Activated T-helper 2 cell treated with anti-CD3 and anti-CD28 coated beads, Interferon-gamma antibody, Interleukin-2, Interleukin-4, amounts not matched to agents 10 μg/mL and 5 μg/mL and 100 μg/mL, durations not matched to agents 14 hours and 24 hours and 36 hours (primary cell): Measurements from ENCODE around the gene PLB1. TPM values are rescaled to one million over a fixed set of nuclear protein-coding genes. Genes with fewer than 3 reads are reported as not detected.

Experiments
- DNase-seq: peaks from one replicate; pipeline ENCODE4 v3.0.0; 2021; ENCODE audit warnings: low spot score
- H3K27ac Mint-ChIP-seq: one replicate; pipeline ENCODE4 v1.8.0; 2021; ENCODE audit warnings: mixed read lengths
- H3K27me3 Mint-ChIP-seq: one replicate; pipeline ENCODE4 v1.8.0; 2021; ENCODE audit warnings: low read depth, mixed read lengths
- H3K36me3 Mint-ChIP-seq: one replicate; pipeline ENCODE4 v1.8.0; 2021; ENCODE audit warnings: low read depth, mixed read lengths
- H3K4me1 Mint-ChIP-seq: one replicate; pipeline ENCODE4 v1.8.0; 2021; ENCODE audit warnings: low read depth, mixed read lengths
- H3K4me3 Mint-ChIP-seq: one replicate; pipeline ENCODE4 v1.8.0; 2021; ENCODE audit warnings: low read depth, mild to moderate bottlenecking, moderate library complexity, mixed read lengths
- H3K9me3 Mint-ChIP-seq: one replicate; pipeline ENCODE4 v1.8.0; 2021; ENCODE audit warnings: mixed read lengths
- intact Hi-C: fragments of 100-400 bp; cut with micrococcal nuclease; formaldehyde crosslinking; loops from one replicate; pipeline ENCODE4 v1.15.1; 2023
- total RNA-seq: library from RNA; stranded (reverse); gene quantifications from 2 replicates; pipeline ENCODE4 v1.2.3, GENCODE V29; 2022

The PLB1 gene
- total RNA-seq, 1 donor from 2014 or later: 1.8 TPM

DNA sequence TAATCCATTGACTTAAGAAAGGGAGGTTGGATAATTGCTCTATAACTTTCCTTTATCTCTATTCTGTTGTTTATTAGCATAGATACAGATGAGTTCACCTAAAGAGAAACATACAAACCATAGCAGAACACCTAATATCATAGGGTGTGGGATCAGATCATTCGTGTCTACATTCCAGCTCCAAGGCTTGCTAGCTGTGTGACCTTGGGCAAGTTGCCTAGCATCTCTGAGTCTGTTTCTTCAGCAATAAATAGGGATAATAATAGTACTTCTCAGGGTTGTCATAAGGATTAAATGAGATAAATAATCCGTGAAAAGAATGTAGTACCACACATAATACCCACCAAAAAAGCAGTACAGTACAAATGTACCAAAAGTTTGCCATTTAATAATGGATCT lies 126.2 kb downstream of the PLB1 start:
- intact Hi-C loops: loop anchor here (5.0 to 10.0 kb wide), 3 partner anchors 40 to 230 kb away; partner anchors contain the start of gene FOSL2
- H3K27ac Mint-ChIP-seq: peak overlapping the region; percentile 96
- H3K36me3 Mint-ChIP-seq: no peaks in the 10 kb centered on the region

DNA sequence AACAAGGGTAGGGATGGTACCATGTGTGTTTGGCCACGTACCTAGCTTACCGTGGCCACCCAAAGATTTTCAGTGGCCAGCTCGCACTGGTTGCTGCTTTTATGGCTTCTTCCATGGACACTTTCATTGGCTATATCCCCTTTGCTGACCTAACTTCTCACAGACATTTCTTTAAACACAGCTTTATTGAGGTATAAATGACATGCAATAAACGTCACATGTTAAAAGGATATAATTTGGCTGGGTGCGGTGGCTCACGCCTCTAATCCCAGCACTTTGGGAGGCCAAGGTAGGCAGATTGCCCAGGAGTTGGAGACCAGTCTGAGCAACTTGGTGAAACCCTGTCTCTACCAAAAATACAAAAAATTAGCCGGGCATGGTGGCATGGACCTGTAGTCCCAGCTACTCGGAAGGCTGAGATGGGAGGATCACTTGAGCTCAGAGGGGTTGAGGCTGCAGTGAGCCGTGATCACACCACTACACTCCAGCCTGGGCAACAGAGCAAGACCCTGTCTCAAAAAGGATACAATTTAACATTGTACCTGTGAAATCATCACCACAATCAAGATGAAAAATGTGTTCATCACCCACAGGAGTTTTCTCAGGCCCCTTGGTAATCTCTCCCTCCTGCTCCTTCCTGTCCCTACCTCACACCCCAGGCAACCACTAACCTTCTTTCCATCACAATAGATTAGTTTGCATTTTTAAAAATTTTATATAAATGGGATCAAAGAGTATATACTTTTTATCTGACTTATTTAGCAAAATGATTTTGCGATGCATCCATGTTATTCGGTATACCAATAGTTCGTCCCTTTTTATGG lies 127.9 kb downstream of the PLB1 start:
- DNase-seq: no peak
- H3K27ac Mint-ChIP-seq: peak overlapping the region; percentile 94
- no peaks in the 10 kb centered on the region for H3K36me3 Mint-ChIP-seq
- H3K27me3 Mint-ChIP-seq: no peaks in the 10 kb centered on the region
- peaks cover 9% of the 10 kb centered on the region for H3K9me3 Mint-ChIP-seq
- peaks cover 85% of the 10 kb centered on the region for H3K4me1 Mint-ChIP-seq
- peak overlapping the region; percentile 39 for H3K4me3 Mint-ChIP-seq
- intact Hi-C loops: loop anchor here (2.0 to 10.0 kb wide), 5 partner anchors 13 to 231 kb away; partner anchors contain the start of gene FOSL2

More for the DNA sequence above, 126.2 kb downstream of the PLB1 start:
- peaks cover 9% of the 10 kb centered on the region for H3K9me3 Mint-ChIP-seq
- no peak for DNase-seq
- no peaks in the 10 kb centered on the region for H3K27me3 Mint-ChIP-seq
- peaks cover 91% of the 10 kb centered on the region for H3K4me1 Mint-ChIP-seq
- peak overlapping the region; percentile 52 for H3K4me3 Mint-ChIP-seq

DNA sequence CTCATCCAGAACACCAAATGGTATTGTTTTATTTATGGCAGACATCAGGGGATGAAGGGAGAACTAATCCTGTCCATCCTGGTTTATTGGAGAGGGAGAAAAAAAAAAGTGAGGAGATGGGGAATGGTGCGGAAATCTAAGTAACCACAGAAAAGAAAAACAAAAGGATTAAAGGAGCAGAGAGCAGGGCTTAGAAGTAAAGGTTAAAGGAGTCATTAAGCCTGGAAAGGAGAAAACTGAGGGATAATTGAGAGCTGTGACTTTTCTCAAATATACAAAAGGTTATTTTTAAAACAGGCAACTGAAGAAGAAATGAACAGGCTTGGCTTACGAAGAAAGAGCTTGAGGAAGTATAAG lies 128.6 kb downstream of the PLB1 start:
- Mint-ChIP-seq H3K9me3 (peaks cover 9% of the 10 kb centered on the region), H3K27me3 (no peaks in the 10 kb centered on the region), H3K36me3 (no peaks in the 10 kb centered on the region), H3K4me1 (peaks cover 81% of the 10 kb centered on the region), H3K4me3 (peak overlapping the region; percentile 67), H3K27ac (peak overlapping the region; percentile 94)
- intact Hi-C loops: loop anchor here (2.0 to 10.0 kb wide), 5 partner anchors 14 to 232 kb away; partner anchors contain the start of gene FOSL2
- DNase-seq: no peak

DNA sequence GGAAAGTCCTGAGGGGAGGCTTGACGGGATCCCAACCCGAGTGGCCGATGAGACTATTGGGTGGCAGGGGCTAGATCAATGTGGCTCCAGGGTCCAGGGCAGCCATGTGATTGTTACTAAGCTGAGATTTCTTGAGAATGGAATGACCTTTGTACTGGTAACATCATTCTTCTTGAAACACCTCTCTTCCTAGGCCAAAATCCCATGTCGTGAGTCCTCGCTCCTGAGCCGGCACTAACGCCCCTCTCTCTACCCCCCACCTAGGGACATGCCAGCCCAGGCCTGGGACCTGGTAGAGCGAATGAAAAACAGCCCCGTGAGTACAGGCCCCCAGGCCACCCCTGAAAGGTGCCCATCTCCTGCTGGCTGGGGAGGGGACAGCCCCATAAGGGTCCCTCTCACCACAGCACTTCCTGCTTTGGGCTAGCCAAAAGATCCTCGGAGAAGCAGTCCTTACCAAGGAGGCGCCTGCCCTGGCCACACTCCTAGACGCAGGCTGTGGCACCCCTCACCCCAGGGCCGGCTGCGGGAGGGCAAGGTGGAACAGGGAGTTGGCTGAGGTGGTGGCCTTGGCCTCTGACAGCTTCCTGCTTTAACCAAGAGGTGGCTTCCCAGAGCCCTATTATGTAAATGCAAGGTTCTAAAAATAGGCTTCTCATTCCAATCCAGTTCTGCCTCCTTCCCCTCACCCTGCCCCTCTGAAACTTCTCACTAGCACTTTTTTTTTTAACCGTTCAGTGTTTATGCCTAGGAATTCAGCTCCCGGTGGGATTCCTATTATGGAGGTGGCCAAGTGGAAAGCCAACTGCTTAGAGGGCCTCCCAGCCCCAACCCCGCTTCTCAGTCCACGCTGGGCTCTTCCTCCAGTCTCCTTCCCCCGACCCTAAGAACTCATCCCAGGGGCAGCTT lies 129.2 kb downstream of the PLB1 start:
- peaks cover 75% of the 10 kb centered on the region for H3K4me1 Mint-ChIP-seq

DNA sequence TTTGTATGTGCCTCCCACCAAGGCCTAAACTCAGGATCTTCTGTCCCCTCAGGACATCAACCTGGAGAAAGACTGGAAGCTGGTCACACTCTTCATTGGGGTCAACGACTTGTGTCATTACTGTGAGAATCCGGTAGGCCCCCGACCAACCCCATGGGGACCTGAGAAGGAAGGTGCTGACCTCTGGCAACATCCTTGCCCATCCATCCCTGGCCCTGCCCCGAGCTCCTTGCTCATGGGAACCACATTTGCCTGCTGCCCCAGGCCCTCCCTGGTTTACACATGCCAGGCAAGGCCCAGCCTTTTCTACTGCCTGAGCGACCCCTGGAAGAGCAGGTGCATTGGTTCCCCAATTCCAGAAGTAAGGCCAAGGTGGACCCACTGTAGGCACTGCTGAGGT lies 130.5 kb downstream of the PLB1 start:
- H3K27me3 Mint-ChIP-seq: no peaks in the 10 kb centered on the region
- intact Hi-C loops: loop anchor here (10.0 kb wide), 1 partner anchor 182 kb away; no protein-coding TSS in a partner anchor
- no peak for DNase-seq
- peaks cover 9% of the 10 kb centered on the region for H3K9me3 Mint-ChIP-seq
- peaks cover 61% of the 10 kb centered on the region for H3K4me1 Mint-ChIP-seq
- H3K36me3 Mint-ChIP-seq: no peaks in the 10 kb centered on the region
- no peak overlapping the region for H3K4me3 Mint-ChIP-seq
- no peak overlapping the region for H3K27ac Mint-ChIP-seq

More for the DNA sequence above, 129.2 kb downstream of the PLB1 start:
- H3K27me3 Mint-ChIP-seq: no peaks in the 10 kb centered on the region
- DNase-seq: peak; percentile 54
- intact Hi-C loops: loop anchor here (1.0 to 10.0 kb wide), 7 partner anchors 11 to 233 kb away; partner anchors contain the start of gene FOSL2
- peak overlapping the region; percentile 67 for H3K4me3 Mint-ChIP-seq
- peak overlapping the region; percentile 94 for H3K27ac Mint-ChIP-seq
- H3K9me3 Mint-ChIP-seq: peaks cover 9% of the 10 kb centered on the region
- no peaks in the 10 kb centered on the region for H3K36me3 Mint-ChIP-seq

DNA sequence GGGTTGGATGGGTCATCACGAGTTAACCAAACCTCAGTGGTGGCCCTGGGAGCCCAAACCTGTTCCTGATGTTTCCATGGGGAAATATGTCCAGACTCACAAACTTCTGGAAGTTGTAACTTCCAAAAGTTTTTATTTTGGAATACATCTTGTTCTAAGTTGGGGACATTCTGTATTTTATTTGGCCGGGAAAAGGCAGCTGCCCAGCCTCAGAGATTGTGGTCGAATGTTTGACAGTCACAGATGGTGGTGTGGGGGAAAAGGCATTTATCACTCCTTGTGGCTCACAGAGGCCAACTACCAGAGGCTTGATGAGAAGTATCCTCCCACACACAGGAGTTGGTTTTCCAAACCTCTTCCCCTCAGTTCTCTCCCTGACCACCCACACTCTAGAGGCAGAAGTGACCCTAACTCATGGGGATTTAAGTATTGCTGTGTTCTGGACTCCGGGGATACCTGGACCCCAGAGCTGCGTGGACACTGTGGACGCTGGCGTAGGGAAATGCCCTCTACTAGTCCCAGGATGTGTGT lies 131.1 kb downstream of the PLB1 start:
- no peaks in the 10 kb centered on the region for H3K27me3 Mint-ChIP-seq
- intact Hi-C loops: loop anchor here (10.0 kb wide), 1 partner anchor 182 kb away; no protein-coding TSS in a partner anchor

DNA sequence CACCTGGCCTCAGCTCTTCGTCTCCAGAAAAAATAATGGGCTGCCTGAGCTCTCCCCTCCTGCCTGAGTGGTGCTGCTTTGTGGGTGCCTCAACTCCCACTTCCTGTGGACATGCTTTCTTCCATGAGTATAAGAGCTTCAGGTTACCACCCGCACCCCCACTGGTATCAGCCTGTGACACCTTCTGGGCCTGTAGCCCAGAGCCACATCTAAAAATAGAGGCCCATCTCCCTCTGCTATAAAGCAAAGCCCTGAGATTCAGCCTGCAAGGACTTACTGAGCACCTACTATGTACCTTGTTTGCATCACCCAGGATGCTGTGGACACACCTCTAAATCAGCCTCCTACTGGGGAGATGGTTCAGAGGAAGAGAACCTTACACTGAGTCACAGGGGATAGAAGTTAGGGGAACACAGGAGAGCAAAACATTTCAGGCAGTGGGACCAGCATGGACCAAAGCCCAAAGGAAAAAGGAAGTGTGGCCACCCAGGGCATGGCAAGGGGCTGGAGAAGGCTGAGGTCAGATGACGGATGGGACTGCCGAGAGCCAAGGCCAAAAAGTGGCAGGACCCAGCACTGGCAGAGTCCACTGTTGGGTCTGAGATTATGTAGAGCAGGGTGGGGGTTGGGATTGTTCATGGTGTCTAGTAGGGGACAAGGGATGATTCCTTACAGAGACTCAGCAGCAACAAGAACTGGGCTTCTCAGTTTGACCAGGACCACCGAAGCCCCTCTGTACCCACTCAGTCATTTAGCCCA lies 132.0 kb downstream of the PLB1 start:
- Mint-ChIP-seq H3K27me3 (no peaks in the 10 kb centered on the region), H3K27ac (peak overlapping the region; percentile 67), H3K36me3 (no peaks in the 10 kb centered on the region), H3K9me3 (peaks cover 9% of the 10 kb centered on the region), H3K4me3 (no peak overlapping the region), H3K4me1 (peaks cover 48% of the 10 kb centered on the region)
- no peak for DNase-seq
- intact Hi-C loops: loop anchor here (10.0 kb wide), 1 partner anchor 183 kb away; no protein-coding TSS in a partner anchor

More for the DNA sequence above, 131.1 kb downstream of the PLB1 start:
- Mint-ChIP-seq H3K27ac (no peak overlapping the region), H3K4me1 (peaks cover 56% of the 10 kb centered on the region), H3K4me3 (no peak overlapping the region), H3K9me3 (peaks cover 9% of the 10 kb centered on the region), H3K36me3 (no peaks in the 10 kb centered on the region)
- no peak for DNase-seq

DNA sequence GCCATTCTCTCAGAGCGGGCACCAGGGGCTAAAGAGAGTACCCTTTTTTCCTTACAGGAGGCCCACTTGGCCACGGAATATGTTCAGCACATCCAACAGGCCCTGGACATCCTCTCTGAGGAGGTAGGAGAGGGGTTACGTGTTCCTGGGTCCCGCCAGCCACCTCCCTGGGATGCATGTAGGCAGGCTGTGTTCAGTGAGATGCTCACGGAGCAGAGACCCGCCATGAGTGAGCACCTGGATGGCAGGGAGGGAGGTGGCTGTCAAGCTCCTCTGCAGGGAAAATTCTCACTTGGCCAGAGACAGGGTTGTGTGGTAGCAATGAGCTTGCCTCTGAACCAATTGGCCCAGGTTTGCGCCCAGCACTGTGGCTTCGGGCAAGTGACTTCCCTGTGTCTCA lies 132.6 kb downstream of the PLB1 start:
- DNase-seq: no peak
- H3K27me3 Mint-ChIP-seq: no peaks in the 10 kb centered on the region
- intact Hi-C loops: loop anchor here (10.0 kb wide), 1 partner anchor 184 kb away; no protein-coding TSS in a partner anchor
- no peak overlapping the region for H3K4me3 Mint-ChIP-seq
- no peak overlapping the region for H3K27ac Mint-ChIP-seq
- peaks cover 9% of the 10 kb centered on the region for H3K9me3 Mint-ChIP-seq
- H3K4me1 Mint-ChIP-seq: peaks cover 42% of the 10 kb centered on the region
- H3K36me3 Mint-ChIP-seq: no peaks in the 10 kb centered on the region

DNA sequence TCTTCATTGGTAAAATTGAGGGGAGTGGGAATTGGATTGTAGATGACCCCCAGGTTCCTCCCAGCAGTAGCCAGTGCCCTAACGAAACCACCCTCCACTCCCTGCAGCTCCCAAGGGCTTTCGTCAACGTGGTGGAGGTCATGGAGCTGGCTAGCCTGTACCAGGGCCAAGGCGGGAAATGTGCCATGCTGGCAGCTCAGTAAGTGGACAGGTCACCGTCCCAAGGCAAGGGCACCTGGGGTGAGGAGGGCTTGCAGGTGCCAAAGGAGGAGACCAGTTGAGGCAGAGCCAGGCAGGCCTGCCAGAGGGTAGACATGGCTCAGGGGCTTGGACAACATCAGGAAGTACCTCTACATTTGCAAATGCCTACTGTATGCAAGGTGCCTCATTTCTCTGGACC lies 133.1 kb downstream of the PLB1 start:
- Mint-ChIP-seq H3K27ac (no peak overlapping the region), H3K27me3 (no peaks in the 10 kb centered on the region), H3K4me3 (no peak overlapping the region), H3K4me1 (peaks cover 38% of the 10 kb centered on the region), H3K9me3 (peaks cover 5% of the 10 kb centered on the region), H3K36me3 (no peaks in the 10 kb centered on the region)
- DNase-seq: no peak
- intact Hi-C loops: loop anchor here (10.0 kb wide), 1 partner anchor 184 kb away; no protein-coding TSS in a partner anchor

DNA sequence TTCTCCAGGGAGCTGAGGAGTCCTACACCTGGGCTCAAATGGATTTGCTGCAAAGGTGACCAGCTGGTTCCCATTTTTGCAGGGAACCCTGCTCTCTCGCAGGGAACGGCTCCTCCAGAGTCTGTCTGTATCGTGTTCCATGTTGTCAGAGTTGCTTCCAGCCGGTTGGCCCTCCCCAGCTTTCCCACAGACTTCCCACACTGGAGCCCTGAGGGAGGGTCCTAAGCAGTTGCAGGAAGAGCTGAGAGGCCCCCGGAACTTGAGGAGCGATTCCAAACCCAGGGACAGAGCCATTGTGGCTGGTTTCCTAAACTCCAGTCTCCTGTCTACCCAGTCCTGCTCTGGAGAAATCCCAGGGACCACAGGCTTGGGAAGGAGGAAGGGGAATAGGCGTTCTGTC lies 134.1 kb downstream of the PLB1 start:
- intact Hi-C loops: loop anchor here (10.0 kb wide), 1 partner anchor 185 kb away; no protein-coding TSS in a partner anchor
- Mint-ChIP-seq H3K27me3 (no peaks in the 10 kb centered on the region), H3K36me3 (no peaks in the 10 kb centered on the region), H3K9me3 (no peaks in the 10 kb centered on the region), H3K4me3 (no peak overlapping the region), H3K4me1 (peaks cover 29% of the 10 kb centered on the region), H3K27ac (no peak overlapping the region)
- DNase-seq: no peak

DNA sequence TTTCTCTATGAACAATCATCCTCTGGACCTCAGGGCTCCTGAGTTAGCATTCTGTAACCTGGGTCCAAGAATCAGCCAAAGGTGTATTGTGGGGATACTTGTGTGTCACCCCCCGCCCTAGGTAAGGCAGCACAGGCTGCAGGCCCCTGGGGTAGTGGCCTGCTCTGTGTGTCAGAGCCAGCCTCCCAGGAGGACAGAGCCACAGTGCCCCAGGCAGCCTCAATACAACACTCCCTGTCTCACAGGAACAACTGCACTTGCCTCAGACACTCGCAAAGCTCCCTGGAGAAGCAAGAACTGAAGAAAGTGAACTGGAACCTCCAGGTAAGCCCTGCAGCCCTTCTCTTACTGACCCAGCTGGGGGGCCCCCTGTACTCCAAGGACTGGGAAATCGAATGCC lies 134.5 kb downstream of the PLB1 start:
- Mint-ChIP-seq H3K9me3 (no peaks in the 10 kb centered on the region), H3K27me3 (no peaks in the 10 kb centered on the region), H3K4me3 (no peak overlapping the region), H3K4me1 (peaks cover 25% of the 10 kb centered on the region), H3K36me3 (no peaks in the 10 kb centered on the region), H3K27ac (no peak overlapping the region)
- intact Hi-C loops: no loop called here
- DNase-seq: no peak
